COLO668 (cell line): Measurements from ENCODE around the gene TSKS.
A peak's percentile ranks its signal among the peaks of the same experiment; 100 is the strongest.

Experiments used
- DNase-seq: peaks from one replicate; lab custom pipeline; 2025; ENCODE audit not compliant: unreplicated experiment; lab: John Stamatoyannopoulos, UW

Gene TSKS, protein sequence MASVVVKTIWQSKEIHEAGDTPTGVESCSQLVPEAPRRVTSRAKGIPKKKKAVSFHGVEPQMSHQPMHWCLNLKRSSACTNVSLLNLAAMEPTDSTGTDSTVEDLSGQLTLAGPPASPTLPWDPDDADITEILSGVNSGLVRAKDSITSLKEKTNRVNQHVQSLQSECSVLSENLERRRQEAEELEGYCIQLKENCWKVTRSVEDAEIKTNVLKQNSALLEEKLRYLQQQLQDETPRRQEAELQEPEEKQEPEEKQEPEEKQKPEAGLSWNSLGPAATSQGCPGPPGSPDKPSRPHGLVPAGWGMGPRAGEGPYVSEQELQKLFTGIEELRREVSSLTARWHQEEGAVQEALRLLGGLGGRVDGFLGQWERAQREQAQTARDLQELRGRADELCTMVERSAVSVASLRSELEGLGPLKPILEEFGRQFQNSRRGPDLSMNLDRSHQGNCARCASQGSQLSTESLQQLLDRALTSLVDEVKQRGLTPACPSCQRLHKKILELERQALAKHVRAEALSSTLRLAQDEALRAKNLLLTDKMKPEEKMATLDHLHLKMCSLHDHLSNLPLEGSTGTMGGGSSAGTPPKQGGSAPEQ

DNA sequence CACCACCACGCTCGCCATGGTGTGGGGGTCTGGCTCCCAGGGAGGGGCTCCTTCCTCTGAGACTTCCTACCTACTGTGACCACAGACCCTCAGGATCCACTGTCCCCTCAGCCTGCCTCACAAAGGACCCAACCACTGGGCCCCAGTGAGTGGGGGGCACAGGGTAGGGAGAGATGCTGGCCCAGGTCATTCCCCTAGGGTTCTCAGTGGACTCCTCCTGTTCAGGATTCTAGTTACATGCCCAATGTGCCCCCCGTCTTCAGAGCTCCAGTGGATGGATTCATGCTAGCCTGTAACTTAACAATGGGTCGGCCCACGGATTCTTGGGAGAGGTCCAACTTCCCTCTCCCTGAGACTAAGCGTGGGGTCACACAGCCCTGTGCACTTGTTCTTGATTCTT is at the start of gene TSKS:
TSS of gene TSKS (minus strand) at position 77 of the 400 bp plus-strand sequence. CDS start at position 18, 59 bp downstream.
- no peak for DNase-seq

DNA sequence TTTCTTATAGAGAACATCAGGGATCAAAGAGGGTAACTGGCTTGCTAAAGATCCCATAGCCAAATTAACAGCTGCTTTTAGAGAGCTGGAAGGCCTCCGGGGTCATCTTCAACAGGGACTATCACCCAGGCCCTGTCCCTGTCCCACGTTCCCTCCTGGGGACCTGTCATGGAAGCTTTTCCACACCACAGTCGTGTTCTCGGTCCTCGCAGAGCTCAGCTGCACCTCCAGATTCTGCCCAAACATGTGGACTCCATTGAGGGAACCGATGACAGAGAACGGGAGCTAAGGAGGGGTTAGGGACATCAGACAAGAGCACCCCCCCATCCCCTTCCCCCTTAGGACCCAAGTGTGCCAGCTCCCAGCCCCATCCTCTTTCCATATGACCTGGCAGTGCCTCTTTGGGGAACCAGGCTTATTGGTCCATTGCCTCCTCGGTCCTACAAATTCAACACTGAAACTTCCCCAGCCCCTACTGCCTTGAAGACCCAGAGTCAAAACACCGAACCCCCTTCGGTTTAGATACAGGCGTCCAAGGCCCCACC is 49.4 kb upstream of the TSKS start:
- DNase-seq, result no peak

DNA sequence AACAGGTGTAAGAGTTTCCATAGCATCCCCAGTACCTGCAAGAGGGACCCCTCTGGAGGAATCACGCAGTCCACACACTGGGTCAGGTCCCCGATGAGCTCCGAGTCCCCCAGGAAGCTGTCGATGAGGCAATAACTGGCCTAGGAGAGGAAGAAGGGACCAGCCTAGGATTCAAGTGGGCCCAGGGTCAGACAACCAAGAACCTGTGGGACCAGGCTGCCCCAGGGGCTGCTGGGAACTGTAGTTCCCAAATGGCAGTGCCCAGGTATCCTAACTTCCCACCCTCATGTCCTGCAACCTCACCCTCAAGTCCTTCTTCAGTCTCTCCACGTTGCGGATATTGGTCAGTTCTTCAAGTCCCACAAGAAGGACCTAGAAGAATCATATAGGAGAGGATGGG is 48.2 kb upstream of the TSKS start:
- no peak for DNase-seq

DNA sequence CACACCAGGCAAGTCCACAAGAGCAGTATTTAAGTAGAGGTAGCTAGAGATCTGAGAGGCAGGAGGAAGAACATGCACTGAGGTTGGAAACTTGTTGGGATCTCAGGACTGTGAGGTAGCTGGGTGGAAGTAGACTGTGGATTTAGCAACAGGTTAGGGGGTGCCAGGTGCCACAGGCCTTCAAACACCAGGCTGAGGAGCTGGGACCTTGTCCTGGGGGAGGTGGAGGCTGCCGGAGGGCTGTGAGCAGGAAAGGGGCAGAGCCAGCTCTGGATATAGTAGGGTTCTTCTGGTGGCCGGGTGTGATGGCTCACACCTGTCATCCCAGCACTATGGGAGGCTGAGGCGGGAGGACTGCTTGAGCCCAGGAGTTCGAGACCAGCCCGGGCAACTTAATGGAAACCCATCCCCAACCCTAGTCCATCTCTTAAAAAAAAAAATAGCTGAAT is 46.9 kb upstream of the TSKS start:
- DNase-seq, result no peak

DNA sequence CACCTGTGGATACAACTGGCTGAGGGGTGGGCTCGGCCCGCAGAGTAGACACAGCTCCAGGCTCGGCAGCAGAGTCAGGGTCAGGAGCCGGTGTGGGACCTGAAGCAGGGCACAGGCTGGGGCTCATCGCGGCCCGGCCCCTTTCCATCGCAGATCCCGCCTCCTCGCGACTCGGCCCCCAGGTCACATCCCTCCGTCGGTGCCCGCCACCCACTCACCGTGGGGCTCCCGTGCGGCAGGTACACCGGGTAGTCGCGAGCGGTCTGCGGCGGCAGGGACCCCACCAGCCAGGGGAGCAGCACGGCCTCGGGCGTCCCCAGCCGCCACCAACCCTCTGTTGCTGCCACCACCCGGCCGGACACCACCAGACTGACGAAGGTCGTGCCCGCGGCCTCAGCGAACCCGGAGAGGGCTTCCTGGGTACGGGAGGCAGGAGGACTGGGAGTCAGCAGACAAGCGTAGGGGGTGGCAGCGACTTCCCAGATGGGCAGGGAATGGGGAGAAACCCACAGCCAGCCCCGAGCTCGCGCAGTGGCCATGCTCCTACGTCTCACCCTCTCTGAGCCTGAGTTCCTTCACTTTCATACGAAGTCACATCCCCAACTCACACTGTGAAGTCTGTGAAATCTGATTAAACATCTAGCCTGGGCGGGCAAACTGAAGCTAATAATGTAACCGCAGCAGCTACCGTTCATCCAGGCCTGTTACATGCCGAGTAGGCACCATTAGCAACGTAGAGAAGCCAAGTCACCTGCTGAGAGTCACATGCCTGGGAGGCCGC is 46.2 kb upstream of the TSKS start:
- DNase-seq, result peak; percentile 64

DNA sequence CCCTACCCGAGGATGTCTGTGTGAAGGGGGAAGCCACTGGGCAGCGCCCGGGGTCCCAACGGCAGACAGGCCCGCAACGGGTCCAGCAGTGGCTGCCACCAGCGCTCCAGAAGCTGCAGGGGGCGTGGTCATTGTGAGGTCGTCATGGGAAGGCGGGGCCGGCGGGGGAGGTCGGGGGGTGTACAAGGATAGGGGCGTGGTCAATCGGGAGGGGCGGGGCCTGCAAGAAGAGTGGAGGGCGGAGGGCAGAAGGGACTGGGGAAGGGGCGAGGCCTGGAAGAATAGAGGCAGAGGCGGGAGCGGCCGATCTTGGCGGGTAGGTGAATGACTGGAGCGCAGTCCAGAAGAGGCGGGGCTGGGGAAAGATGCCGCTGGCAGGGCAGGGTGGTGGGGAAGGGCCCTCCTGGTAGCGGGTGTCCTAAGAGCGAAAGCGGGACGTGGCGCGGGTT is 45.6 kb upstream of the TSKS start:
- peak; percentile 90 for DNase-seq

DNA sequence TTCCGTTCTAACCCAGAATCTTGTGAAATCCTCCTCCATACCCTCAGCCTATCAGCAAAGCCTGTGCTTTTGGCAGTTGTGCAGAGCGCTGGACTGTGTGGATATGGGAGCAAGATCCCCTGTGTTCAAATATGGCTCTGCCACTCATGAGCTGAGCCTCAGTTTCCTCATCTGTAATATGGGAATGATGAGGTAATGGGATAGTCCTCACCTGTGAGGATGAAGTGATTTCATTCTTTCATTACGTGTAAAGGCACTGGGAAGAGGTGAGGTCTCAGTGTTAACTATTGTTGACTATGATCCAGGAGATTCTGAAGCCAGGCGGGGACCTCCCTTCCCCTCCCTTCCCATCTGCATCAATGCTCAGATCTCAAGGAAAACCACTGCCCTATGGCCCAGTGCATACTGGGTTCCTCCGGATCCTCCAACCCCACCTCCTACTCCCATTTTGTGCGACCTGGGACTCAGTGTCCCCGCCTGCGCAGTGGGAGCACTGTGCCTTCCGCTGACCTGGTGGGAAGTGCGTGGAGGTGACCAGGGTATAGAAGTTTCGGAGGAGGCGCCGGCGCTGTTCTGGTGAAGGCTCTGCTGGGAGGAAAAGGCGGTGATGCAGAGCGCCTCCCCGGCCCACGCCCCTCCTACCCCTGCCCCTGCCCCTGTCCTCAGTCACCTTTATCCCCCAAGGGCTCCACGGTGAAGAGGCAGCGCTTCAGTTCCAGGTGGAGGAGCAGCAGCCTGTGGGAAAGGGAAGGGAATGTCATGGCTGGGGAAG is 45.0 kb upstream of the TSKS start:
- DNase-seq, result no peak

DNA sequence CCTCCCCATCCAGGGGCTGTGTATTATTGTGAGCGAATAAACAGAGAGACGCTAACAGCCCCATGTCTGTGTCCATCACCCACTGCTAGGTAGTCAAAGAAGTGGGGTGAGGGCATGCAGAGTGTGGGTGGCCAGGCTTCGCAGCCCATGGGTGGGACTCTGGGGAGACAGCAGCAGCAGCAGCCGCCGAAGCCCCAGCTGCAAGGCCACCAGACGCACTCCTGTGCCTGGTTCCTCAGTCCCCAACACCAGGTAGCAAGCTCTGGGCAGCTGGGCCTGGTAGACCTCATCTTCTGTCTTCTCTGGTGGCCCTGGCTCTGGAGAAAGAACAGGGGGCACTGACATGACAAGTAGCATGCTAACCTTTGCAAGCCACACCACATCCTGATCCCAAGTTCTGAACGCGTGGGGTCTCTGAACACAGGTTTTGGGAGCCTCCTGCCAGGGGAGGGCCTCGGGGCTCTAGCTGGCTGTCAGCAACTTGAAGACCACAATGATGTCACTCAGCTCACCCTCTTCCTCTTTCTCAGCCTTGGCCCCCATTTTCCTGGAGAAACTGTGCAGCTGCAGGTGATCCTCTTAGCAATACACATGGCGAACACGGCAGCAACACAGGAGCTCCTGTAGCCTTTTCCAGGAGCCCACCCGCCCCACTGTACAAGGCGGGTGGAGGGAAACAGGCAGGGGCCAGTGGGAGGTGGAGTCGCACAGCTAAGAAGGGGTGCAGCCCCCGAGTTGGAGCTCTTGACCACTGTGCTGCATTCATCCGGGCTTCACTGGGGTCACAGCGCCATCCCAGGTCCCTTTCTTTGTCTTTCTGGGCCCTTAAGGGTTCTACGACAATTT is 44.2 kb upstream of the TSKS start:
- no peak for DNase-seq

DNA sequence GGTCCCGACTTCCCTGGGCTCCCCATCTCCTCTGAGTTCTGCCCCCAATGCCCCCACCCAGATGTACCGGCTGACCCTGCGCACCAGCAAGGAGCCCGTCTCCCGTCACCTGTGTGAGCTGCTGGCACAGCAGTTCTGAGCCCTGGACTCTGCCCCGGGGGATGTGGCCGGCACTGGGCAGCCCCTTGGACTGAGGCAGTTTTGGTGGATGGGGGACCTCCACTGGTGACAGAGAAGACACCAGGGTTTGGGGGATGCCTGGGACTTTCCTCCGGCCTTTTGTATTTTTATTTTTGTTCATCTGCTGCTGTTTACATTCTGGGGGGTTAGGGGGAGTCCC is 43.5 kb upstream of the TSKS start:
- no peak for DNase-seq

DNA sequence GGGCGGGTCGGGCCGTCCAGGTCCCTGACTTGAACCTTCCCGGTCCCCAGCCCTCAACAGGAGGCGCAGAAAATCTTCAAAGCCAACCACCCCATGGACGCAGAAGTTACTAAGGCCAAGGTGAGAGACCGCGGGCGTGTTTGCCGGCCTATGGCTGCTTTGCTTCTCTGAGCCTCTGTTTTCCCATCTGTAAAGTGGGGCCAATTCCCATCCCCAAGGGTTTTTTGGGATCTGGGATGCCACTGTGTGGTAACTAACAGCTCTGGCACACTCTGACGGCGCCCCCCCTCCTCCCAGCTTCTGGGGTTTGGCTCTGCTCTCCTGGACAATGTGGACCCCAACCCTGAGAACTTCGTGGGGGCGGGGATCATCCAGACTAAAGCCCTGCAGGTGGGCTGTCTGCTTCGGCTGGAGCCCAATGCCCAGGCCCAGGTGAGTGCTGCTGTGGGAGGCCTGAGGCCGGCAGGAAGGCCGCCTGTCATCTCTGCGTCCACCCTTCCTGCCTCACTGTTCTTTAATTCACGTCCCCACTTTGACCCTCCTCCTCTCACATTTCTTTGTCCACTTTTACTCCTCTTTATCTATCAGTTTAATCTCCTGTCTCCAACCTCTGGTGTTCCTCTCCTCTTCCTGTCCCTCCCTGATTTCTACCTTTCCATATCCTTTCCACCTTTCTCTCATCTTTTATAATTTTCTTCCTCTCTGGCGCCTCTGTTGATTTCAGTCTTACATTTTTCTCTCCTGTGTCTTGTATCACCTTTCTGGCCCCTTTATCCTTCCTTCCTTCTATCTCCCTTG is 42.9 kb upstream of the TSKS start:
- no peak for DNase-seq

DNA sequence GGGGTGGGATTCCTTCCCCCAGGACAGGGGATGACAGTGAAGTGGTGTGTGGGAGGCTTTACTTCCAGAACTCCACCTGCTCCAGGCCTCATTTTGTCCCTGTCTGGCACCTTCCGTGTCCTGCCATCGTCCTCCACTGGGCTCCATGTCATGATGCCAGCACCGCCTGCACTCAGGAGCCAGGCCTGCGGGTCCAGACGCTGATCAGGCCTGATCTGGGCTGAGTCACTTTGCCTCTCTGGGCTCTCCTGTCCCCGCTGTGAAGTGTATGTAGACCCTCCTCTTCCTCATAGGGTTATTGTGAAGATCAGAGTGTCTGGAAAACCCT is 40.4 kb upstream of the TSKS start:
- DNase-seq, result peak; percentile 18

DNA sequence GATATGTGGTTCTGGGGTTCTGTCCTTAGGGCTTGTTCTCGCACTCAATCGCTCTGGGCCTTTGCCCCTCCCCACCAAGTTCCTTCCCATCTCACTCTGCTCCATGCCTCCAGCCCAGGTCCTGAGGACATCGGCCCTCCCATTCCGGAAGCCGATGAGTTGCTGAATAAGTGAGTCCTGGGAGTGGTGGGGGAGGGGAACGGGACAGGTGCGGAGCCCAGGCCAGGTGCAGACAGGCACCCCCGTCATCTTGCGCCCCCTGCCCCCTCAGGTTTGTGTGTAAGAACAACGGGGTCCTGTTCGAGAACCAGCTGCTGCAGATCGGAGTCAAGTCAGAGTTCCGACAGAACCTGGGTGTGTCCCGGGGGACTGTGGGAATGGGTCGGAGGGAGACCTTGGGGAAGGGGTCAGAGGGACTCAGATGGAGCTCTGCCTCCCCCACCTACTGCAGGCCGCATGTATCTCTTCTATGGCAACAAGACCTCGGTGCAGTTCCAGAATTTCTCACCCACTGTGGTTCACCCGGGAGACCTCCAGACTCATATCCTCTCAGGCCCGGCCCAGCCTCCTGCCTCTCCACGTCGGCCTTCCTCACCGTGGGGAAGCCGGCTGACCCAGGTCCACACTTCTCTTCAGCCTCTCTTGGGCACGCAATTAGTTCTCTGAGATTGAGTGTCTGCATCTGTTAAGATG is 39.9 kb upstream of the TSKS start:
- DNase-seq, result peak; percentile 81

DNA sequence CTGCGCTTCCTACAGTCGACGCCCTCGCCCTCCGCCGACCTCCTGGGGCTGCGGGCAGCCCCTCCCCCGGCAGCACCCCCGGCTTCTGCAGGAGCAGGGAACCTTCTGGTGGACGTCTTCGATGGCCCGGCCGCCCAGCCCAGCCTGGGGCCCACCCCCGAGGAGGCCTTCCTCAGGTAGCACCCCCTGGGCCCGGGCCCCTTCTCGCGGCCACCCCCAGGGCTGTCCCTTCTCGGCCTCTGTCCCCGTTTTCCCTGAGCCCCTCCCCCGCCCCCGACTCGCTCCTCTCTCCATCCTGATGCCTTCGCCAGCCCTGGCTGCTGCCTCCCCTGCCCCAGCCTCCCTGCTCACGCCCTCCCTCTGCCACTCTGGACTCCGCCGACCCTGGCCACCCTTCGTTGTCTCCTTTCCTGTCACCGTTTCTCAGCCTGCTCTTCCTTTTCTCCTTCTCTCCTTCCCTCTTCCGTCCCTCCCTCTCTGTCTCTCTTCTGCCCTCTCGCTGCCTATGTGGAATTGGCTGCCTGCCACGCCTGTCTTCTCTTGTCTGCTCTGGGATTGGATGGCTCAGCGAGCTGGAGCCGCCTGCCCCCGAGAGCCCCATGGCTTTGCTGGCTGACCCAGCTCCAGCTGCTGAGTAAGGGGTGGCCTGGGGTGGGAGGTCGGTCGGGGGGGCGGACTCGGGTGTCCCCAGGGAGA is 39.0 kb upstream of the TSKS start:
- peak; percentile 86 for DNase-seq

DNA sequence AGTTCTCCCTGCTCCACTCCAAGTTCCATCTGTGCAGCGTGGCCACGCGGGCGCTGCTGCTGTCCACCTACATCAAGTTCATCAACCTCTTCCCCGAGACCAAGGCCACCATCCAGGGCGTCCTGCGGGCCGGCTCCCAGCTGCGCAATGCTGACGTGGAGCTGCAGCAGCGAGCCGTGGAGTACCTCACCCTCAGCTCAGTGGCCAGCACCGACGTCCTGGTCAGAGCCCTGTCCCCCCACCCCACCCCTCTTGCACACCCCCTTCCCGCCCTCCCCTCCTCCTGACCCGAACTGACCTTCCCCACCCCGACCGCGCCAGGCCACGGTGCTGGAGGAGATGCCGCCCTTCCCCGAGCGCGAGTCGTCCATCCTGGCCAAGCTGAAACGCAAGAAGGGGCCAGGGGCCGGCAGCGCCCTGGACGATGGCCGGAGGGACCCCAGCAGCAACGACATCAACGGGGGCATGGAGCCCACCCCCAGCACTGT is 38.3 kb upstream of the TSKS start:
- no peak for DNase-seq

DNA sequence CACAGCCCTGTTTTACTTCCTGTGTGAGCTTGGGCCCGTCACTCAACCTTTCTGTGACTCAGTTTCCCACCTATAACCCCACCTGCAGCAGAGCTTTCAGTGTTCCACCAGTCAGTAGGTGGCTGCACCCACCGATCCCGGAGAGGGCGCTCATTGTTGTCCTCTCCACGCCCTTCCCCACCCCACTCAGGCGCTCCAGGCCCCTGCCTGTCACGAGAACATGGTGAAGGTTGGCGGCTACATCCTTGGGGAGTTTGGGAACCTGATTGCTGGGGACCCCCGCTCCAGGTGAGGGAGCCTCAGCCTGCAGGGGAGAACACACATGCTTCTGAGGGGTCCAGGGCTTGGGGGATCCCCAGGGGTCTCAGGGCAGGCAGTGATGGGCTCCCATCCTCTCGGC is 37.7 kb upstream of the TSKS start:
- DNase-seq, result no peak

DNA sequence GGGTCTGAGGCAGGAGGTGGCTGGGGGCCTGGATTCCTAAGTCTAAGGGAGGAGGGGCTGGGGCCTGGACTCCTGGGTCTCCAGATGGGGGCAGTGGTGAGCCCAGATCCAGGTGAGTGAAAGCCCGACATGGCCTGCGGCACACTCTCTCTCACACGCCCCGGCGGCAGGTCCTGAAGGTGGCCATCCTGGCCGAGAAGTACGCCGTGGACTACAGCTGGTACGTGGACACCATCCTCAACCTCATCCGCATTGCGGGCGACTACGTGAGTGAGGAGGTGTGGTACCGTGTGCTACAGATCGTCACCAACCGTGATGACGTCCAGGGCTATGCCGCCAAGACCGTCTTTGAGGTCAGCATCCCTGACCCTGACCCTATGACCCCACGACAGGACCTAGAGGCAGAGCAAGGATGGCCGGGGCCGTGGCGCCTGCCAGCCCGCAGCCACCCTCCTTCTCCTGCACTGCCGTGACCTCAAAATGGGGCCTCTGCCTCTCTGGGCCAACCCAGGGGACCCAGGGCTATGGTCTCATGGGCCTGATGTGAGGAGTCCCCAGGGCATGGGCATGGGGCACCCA is 36.8 kb upstream of the TSKS start:
- DNase-seq, result peak; percentile 18

DNA sequence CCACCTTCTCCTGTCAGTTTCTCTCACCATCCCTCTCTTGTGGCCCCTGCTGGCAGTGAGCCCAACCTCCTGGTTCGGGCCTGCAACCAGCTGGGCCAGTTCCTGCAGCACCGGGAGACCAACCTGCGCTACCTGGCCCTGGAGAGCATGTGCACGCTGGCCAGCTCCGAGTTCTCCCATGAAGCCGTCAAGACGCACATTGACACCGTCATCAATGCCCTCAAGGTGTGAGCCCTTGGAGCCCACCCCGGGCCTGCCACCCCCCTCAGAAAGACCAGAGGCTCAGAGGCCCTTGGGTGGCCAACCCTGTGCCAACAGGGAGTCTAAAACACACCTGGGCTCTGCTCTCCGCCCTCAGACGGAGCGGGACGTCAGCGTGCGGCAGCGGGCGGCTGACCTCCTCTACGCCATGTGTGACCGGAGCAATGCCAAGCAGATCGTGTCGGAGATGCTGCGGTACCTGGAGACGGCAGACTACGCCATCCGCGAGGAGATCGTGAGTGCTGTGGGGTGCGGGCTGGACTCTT is 36.2 kb upstream of the TSKS start:
- DNase-seq, result no peak
